HEK293 (cell line): ENCODE data around the gene PGK2.

Experiments
- CTCF ChIA-PET: fragments of 350-600 bp; formaldehyde crosslinking; extraction: SDS; loops from one replicate; lab custom pipeline; 2021; ENCODE audit warnings: antibody characterized with exemption; lab: Yijun Ruan, JAX
- POLR2A ChIA-PET: fragments of 300-600 bp; formaldehyde crosslinking; extraction: SDS; loops from one replicate; lab custom pipeline; 2020; ENCODE audit warnings: antibody characterized with exemption, inconsistent platforms; lab: Yijun Ruan, JAX
- H3K27ac ChIP-seq: fragments of 200-500 bp; sonication (Bioruptor generic); 2 replicates; pipeline ENCODE4 v1.5.1; 2014; ENCODE audit warnings: low read depth, low read length, control low read depth, inconsistent platforms; ENCODE audit errors: extremely low read depth
- H3K36me3 ChIP-seq, 2 experiments: fragments of 200-500 bp in 1 of 2; sonication (Bioruptor generic) in 1 of 2; 1 replicate in 1 of 2; 2 replicates in 1 of 2; pipeline ENCODE4 v1.5.1; 2014 to 2017; ENCODE audit warnings: inconsistent platforms in 2 of 2, low read length in 2 of 2; ENCODE audit not compliant: control insufficient read depth in 2 of 2, insufficient read depth in 1 of 2
- H3K4me1 ChIP-seq: fragments of 200-500 bp; sonication (Bioruptor generic); 2 replicates; pipeline ENCODE4 v1.5.1; 2014; ENCODE audit warnings: mild to moderate bottlenecking, low read length, inconsistent platforms; ENCODE audit not compliant: control insufficient read depth, insufficient read depth
- H3K4me3 ChIP-seq: 2 replicates; pipeline ENCODE4 v1.5.1; 2011; ENCODE audit warnings: low read depth, mild to moderate bottlenecking, control low read depth, low read length, moderate library complexity
- H3K9me3 ChIP-seq: fragments of 200-500 bp; sonication (Bioruptor generic); 2 replicates; pipeline ENCODE4 v1.5.1; 2014; ENCODE audit warnings: low read depth, low read length, inconsistent platforms; ENCODE audit not compliant: control insufficient read depth, insufficient read depth
- ATF2 ChIP-seq: fragments of 450-650 bp; formaldehyde crosslinking; IDR thresholded peaks from 2 replicates; pipeline ENCODE4 v1.5.1; 2016; ENCODE audit warnings: missing biosample characterization, missing genetic modification characterization, low read depth
- BCL6B ChIP-seq: fragments of 450-650 bp; formaldehyde crosslinking; IDR thresholded peaks from 2 replicates; pipeline ENCODE4 v1.5.1; 2017; ENCODE audit warnings: missing biosample characterization, missing genetic modification characterization
- FEZF1 ChIP-seq: fragments of 450-650 bp; formaldehyde crosslinking; IDR thresholded peaks from 2 replicates; pipeline ENCODE4 v1.5.1; 2016; ENCODE audit warnings: missing biosample characterization, missing genetic modification characterization
- INSM2 ChIP-seq: fragments of 450-650 bp; formaldehyde crosslinking; IDR thresholded peaks from 2 replicates; pipeline ENCODE4 v1.5.1; 2016; ENCODE audit warnings: missing biosample characterization, missing genetic modification characterization
- KLF8 ChIP-seq: fragments of 450-650 bp; formaldehyde crosslinking; IDR thresholded peaks from 2 replicates; pipeline ENCODE4 v1.5.1; 2016; ENCODE audit warnings: missing biosample characterization, missing genetic modification characterization
- OVOL3 ChIP-seq: fragments of 450-650 bp; formaldehyde crosslinking; IDR thresholded peaks from 2 replicates; pipeline ENCODE4 v1.5.1; 2016; ENCODE audit warnings: missing biosample characterization, missing genetic modification characterization
- PRDM10 ChIP-seq: fragments of 450-650 bp; formaldehyde crosslinking; IDR thresholded peaks from 2 replicates; pipeline ENCODE4 v1.5.1; 2016; ENCODE audit warnings: missing biosample characterization, missing genetic modification characterization
- PRDM6 ChIP-seq: fragments of 450-650 bp; formaldehyde crosslinking; IDR thresholded peaks from 2 replicates; pipeline ENCODE4 v1.5.1; 2017; ENCODE audit warnings: missing biosample characterization, missing genetic modification characterization
- REPIN1 ChIP-seq: fragments of 450-650 bp; formaldehyde crosslinking; IDR thresholded peaks from 2 replicates; pipeline ENCODE4 v1.5.1; 2017; ENCODE audit warnings: missing biosample characterization, missing genetic modification characterization, low read depth
- ZBTB17 ChIP-seq: fragments of 450-650 bp; formaldehyde crosslinking; IDR thresholded peaks from 2 replicates; pipeline ENCODE4 v1.5.1; 2016; ENCODE audit warnings: missing biosample characterization, missing genetic modification characterization
- ZNF138 ChIP-seq: fragments of 450-650 bp; formaldehyde crosslinking; IDR thresholded peaks from 2 replicates; pipeline ENCODE4 v1.5.1; 2016; ENCODE audit warnings: missing biosample characterization, missing genetic modification characterization, borderline replicate concordance
- ZNF214 ChIP-seq: fragments of 450-650 bp; formaldehyde crosslinking; IDR thresholded peaks from 2 replicates; pipeline ENCODE4 v1.5.1; 2017; ENCODE audit warnings: missing biosample characterization, mild to moderate bottlenecking, missing genetic modification characterization, borderline replicate concordance
- ZNF239 ChIP-seq: fragments of 450-650 bp; formaldehyde crosslinking; IDR thresholded peaks from 2 replicates; pipeline ENCODE4 v1.5.1; 2016; ENCODE audit warnings: missing biosample characterization, missing genetic modification characterization
- ZNF433 ChIP-seq: fragments of 450-650 bp; formaldehyde crosslinking; IDR thresholded peaks from 2 replicates; pipeline ENCODE4 v1.5.1; 2016; ENCODE audit warnings: missing biosample characterization, missing genetic modification characterization, low read depth
- ZNF501 ChIP-seq: fragments of 450-650 bp; formaldehyde crosslinking; IDR thresholded peaks from 2 replicates; pipeline ENCODE4 v1.5.1; 2016; ENCODE audit warnings: missing biosample characterization, missing genetic modification characterization
- ZNF530 ChIP-seq: fragments of 450-650 bp; formaldehyde crosslinking; IDR thresholded peaks from 2 replicates; pipeline ENCODE4 v1.5.1; 2016; ENCODE audit warnings: low read depth, missing biosample characterization, missing genetic modification characterization
- ZNF792 ChIP-seq: fragments of 450-650 bp; formaldehyde crosslinking; IDR thresholded peaks from 2 replicates; pipeline ENCODE4 v1.5.1; 2016; ENCODE audit warnings: missing biosample characterization, missing genetic modification characterization
- ZSCAN4 ChIP-seq: fragments of 450-650 bp; formaldehyde crosslinking; IDR thresholded peaks from 2 replicates; pipeline ENCODE4 v1.5.1; 2017; ENCODE audit warnings: missing biosample characterization, missing genetic modification characterization

PGK2 gene

GRCh38 chr6:49787176-49787575 lies at the start of gene PGK2:
PGK2 (minus strand) TSS chr6:49787285; CDS start chr6:49787187, 98 bp downstream.
- TF ChIP-seq ZSCAN4 (tag by site-specific recombination) (no peak), INSM2 (tag by site-specific recombination) (no peak), BCL6B (tag by site-specific recombination) (no peak), OVOL3 (no peak), ZNF239 (no peak), FEZF1 (no peak), ZNF530 (tag by site-specific recombination) (no peak), ZBTB17 (no peak), ZNF214 (tag by site-specific recombination) (no peak), REPIN1 (no peak), ZNF433 (tag by site-specific recombination) (no peak), ATF2 (tag by site-specific recombination) (no peak), ZNF138 (tag by site-specific recombination) (no peak), PRDM10 (tag by site-specific recombination) (no peak), KLF8 (no peak), ZNF792 (tag by site-specific recombination) (no peak), ZNF501 (tag by site-specific recombination) (no peak), PRDM6 (tag by site-specific recombination) (no peak)
- Histone ChIP-seq H3K9me3 (no peaks in the 10 kb centered on the region), H3K36me3 (no peaks in the 10 kb centered on the region), H3K4me1 (no peaks in the 10 kb centered on the region), H3K27ac (no peak within 1 kb of the TSS), H3K4me3 (no peak within 1 kb of the TSS)
- ChIA-PET POLR2A (no interaction called here), CTCF (no interaction called here)
